Neuronal stem cell (in vitro differentiated cells): ENCODE measurements around the gene ULK4.
"Not testable (repeated sequence)": the region's sequence is repeated elsewhere in the genome, so short reads cannot be mapped to it uniquely, and the experiment has no call there.

Experiments
- DNase-seq: peaks from one replicate; pipeline ENCODE4 v3.0.0-alpha.2; 2013; ENCODE audit warnings: low spot score
- H2AFZ ChIP-seq: one replicate; pipeline ENCODE4 v1.6.1; 2013; ENCODE audit warnings: mild to moderate bottlenecking, low read length, inconsistent platforms
- H2AK5ac ChIP-seq: 2 replicates; pipeline ENCODE4 v1.6.1; 2013; ENCODE audit warnings: low read depth, mild to moderate bottlenecking, inconsistent platforms, low read length, moderate library complexity, mixed read lengths
- H2BK120ac ChIP-seq: 2 replicates; pipeline ENCODE4 v1.6.1; 2013; ENCODE audit warnings: low read depth, mild to moderate bottlenecking, inconsistent platforms, low read length, moderate library complexity, mixed read lengths
- H2BK12ac ChIP-seq: one replicate; pipeline ENCODE4 v1.6.1; 2013; ENCODE audit warnings: low read length, inconsistent platforms
- H2BK15ac ChIP-seq: 2 replicates; pipeline ENCODE4 v1.6.1; 2013; ENCODE audit warnings: mild to moderate bottlenecking, low read length, inconsistent platforms, mixed read lengths
- H2BK5ac ChIP-seq: one replicate; pipeline ENCODE4 v1.6.1; 2013; ENCODE audit warnings: inconsistent platforms, mild to moderate bottlenecking, low read length, moderate library complexity
- H3K14ac ChIP-seq: one replicate; pipeline ENCODE4 v1.6.1; 2013; ENCODE audit warnings: low read length, inconsistent platforms
- H3K18ac ChIP-seq: 2 replicates; pipeline ENCODE4 v1.6.1; 2013; ENCODE audit warnings: low read length, inconsistent platforms
- H3K23ac ChIP-seq: 2 replicates; pipeline ENCODE4 v1.6.1; 2013; ENCODE audit warnings: low read depth, mild to moderate bottlenecking, mixed read lengths, low read length, inconsistent platforms; ENCODE audit not compliant: poor library complexity
- H3K27ac ChIP-seq: replicated peaks from 3 replicates; pipeline ENCODE4 v1.5.1; 2013; ENCODE audit warnings: low read length, inconsistent platforms
- H3K27me3 ChIP-seq, 3 experiments: 2 replicates each; pipeline ENCODE4 v1.6.1; 2013; ENCODE audit warnings: low read length in 3 of 3, mild to moderate bottlenecking in 2 of 3, inconsistent platforms in 1 of 3, low read depth in 1 of 3, mixed read lengths in 1 of 3, moderate library complexity in 1 of 3; ENCODE audit not compliant: control insufficient read depth in 3 of 3, insufficient read depth in 3 of 3
- H3K36me3 ChIP-seq, 2 donors: replicated peaks in 1 of 2; 2 replicates each; pipeline ENCODE4 v1.6.1; 2013; ENCODE audit warnings: low read length in 2 of 2; ENCODE audit not compliant: control insufficient read depth in 2 of 2, insufficient read depth in 2 of 2
- H3K4ac ChIP-seq: 2 replicates; pipeline ENCODE4 v1.6.1; 2013; ENCODE audit warnings: inconsistent platforms, mild to moderate bottlenecking, low read length, moderate library complexity
- H3K4me1 ChIP-seq, 2 donors: 1 replicate in 1 of 2; 2 replicates in 1 of 2; pipeline ENCODE4 v1.6.1; 2013; ENCODE audit warnings: low read length in 2 of 2, low read depth in 1 of 2; ENCODE audit not compliant: control insufficient read depth in 2 of 2, insufficient read depth in 1 of 2
- H3K4me2 ChIP-seq: one replicate; pipeline ENCODE4 v1.6.1; 2013; ENCODE audit warnings: mild to moderate bottlenecking, low read length, inconsistent platforms; ENCODE audit not compliant: insufficient read depth, poor library complexity, severe bottlenecking
- H3K4me3 ChIP-seq, 2 donors: 2 replicates each; pipeline ENCODE4 v1.5.1; 2013; ENCODE audit warnings: low read length in 2 of 2, mild to moderate bottlenecking in 2 of 2, inconsistent platforms in 1 of 2, moderate library complexity in 1 of 2
- H3K79me1 ChIP-seq: one replicate; pipeline ENCODE4 v1.6.1; 2013; ENCODE audit warnings: low read depth, mild to moderate bottlenecking, inconsistent platforms, low read length, moderate library complexity
- H3K9ac ChIP-seq: one replicate; pipeline ENCODE4 v1.6.1; 2013; ENCODE audit warnings: mild to moderate bottlenecking, low read depth, low read length, inconsistent platforms; ENCODE audit not compliant: poor library complexity
- H3K9me3 ChIP-seq, 2 donors: replicated peaks in 1 of 2; 2 replicates each; pipeline versions ENCODE3 to v1.6.1; 2013; ENCODE audit warnings: low read length in 2 of 2, mild to moderate bottlenecking in 2 of 2, inconsistent platforms in 1 of 2, low read depth in 1 of 2, mixed read lengths in 1 of 2, moderate library complexity in 1 of 2; ENCODE audit not compliant: control insufficient read depth in 2 of 2, insufficient read depth in 1 of 2
- H4K8ac ChIP-seq: one replicate; pipeline ENCODE4 v1.6.1; 2013; ENCODE audit warnings: low read depth, mild to moderate bottlenecking, inconsistent platforms, low read length, moderate library complexity
- H4K91ac ChIP-seq: one replicate; pipeline ENCODE4 v1.6.1; 2013; ENCODE audit warnings: low read length, low read depth, mild to moderate bottlenecking, inconsistent platforms; ENCODE audit not compliant: poor library complexity
- WGBS, 2 donors: extraction: QIAGEN DNeasy Blood & Tissue Kit; methylation state at CpG; one replicate each; pipeline ENCODE4 v1.1.7; 2013; ENCODE audit warnings: missing lambda C conversion rate in 2 of 2, mixed read lengths in 1 of 2; ENCODE audit not compliant: insufficient read length in 2 of 2, insufficient replicate concordance in 1 of 2; ENCODE audit errors: extremely low coverage in 2 of 2; 5-methylcytosine and 5-hydroxymethylcytosine counted together

ULK4 gene

DNA sequence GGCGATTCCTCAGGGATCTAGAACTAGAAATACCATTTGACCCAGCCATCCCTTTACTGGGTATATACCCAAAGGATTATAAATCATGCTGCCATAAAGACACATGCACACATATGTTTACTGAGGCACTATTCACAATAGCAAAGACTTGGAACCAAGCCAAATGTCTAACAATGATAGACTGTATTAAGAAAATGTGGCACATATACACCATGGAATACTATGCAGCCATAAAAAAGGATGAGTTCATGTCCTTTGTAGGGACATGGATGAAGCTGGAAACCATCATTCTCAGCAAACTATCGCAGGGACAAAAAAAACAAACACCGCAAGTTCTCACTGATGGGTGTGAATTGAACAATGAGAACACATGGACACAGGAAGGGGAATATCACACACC is 515.6 kb downstream of the ULK4 start:
- not testable (repeated sequence) for H3K4me1 ChIP-seq, DNase-seq

DNA sequence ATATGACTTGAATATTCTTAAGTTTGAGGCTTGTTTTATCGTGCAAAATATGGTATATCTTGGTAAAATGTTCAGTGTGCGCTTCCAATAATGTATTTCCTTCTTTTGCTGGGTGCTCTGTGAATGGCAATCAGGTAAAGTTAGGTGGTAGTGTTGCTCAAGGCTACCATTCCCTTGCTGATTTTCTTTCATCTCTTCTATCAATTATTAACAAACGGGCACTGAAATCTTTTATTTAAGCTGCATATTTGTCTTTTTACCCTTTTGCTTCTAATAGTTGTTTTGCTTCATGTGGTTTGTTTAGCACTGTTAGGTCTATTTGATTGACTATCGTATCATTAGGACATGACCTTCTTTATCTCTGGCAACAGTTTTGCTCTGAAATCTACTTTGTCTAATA is 520.3 kb downstream of the ULK4 start:
- WGBS, 2 donors: no CpG with 5 or more reads among the region's 4 CpGs
- Histone ChIP-seq H2BK15ac (no peak overlapping the region), H3K4me3 (no peak overlapping the region), H3K9ac (no peak overlapping the region), H3K36me3 (no peaks in the 10 kb centered on the region), H3K27ac (no peak overlapping the region), H2BK5ac (no peak overlapping the region), H3K4ac (no peak overlapping the region), H3K27me3 (no peaks in the 10 kb centered on the region), H3K23ac (no peak overlapping the region), H4K91ac (no peak overlapping the region), H2AFZ (no peak overlapping the region), H3K9me3 (peaks cover 0 to 5% of the 10 kb centered on the region in 2 donors), H2BK120ac (no peak overlapping the region), H4K8ac (no peak overlapping the region), H2AK5ac (no peak overlapping the region), H3K79me1 (no peaks in the 10 kb centered on the region), H3K14ac (no peak overlapping the region), H2BK12ac (no peak overlapping the region), H3K4me1 (no peaks in the 10 kb centered on the region), H3K18ac (no peak overlapping the region), H3K4me2 (no peak overlapping the region)
- DNase-seq: no peak

More for the DNA sequence above, 515.6 kb downstream of the ULK4 start:
- not testable (repeated sequence) for H3K18ac ChIP-seq, H3K4me2 ChIP-seq, H2AK5ac ChIP-seq, H3K9ac ChIP-seq, H3K27ac ChIP-seq, H2BK12ac ChIP-seq, H2BK120ac ChIP-seq, H4K91ac ChIP-seq, H3K4ac ChIP-seq, H4K8ac ChIP-seq, H3K23ac ChIP-seq, H3K27me3 ChIP-seq, H2BK15ac ChIP-seq, H3K14ac ChIP-seq, H3K9me3 ChIP-seq, H3K4me3 ChIP-seq, H2AFZ ChIP-seq, H2BK5ac ChIP-seq, H3K36me3 ChIP-seq, H3K79me1 ChIP-seq
- WGBS, 2 donors: no CpG with 5 or more reads among the region's 3 CpGs

- no peak overlapping the region for H3K23ac ChIP-seq
- H3K36me3 ChIP-seq: no peaks in the 10 kb centered on the region
- no peak overlapping the region for H2BK12ac ChIP-seq
- H3K9ac ChIP-seq: no peak overlapping the region
- H3K18ac ChIP-seq: no peak overlapping the region
- DNase-seq: no peak
- H3K9me3 ChIP-seq: peaks cover 0 to 5% of the 10 kb centered on the region in 2 donors
- no peak overlapping the region for H2BK120ac ChIP-seq
- H3K79me1 ChIP-seq: no peaks in the 10 kb centered on the region
- no peak overlapping the region for H3K14ac ChIP-seq
- no peak overlapping the region for H2BK5ac ChIP-seq
- H4K8ac ChIP-seq: no peak overlapping the region
- no CpG with 5 or more reads among the region's 2 CpGs for WGBS, 2 donors
- no peak overlapping the region for H3K4me3 ChIP-seq
- no peak overlapping the region for H3K27ac ChIP-seq
- H4K91ac ChIP-seq: no peak overlapping the region
- H3K27me3 ChIP-seq: no peaks in the 10 kb centered on the region
- no peak overlapping the region for H3K4me2 ChIP-seq
- H2AFZ ChIP-seq: no peak overlapping the region
- H2BK15ac ChIP-seq: no peak overlapping the region
- no peaks in the 10 kb centered on the region for H3K4me1 ChIP-seq
- H2AK5ac ChIP-seq: no peak overlapping the region
- H3K4ac ChIP-seq: no peak overlapping the region
These were observed 520.8 kb downstream of the ULK4 start for GRCh38 chr3:41441139-41441538.

DNA sequence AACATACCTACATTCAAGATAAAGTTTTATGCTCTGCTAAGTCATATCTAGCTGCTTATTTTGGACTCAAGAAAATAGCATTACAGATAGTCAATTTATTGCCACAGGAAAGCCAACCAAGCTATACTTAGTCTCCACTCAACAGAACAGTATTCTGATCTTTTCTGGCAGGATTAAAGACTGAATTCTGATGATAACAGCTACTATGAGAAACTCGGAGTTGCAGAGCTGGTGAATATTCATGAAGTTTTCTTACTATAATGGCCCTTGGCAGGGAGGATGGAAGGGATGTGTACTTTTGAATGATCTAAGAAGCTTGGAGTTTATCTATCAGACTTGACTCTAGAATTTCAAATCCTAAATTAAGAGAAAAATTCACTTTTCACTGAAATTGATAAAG is 524.9 kb downstream of the ULK4 start:
- Histone ChIP-seq H4K91ac (no peak overlapping the region), H4K8ac (no peak overlapping the region), H3K4me1 (no peaks in the 10 kb centered on the region), H3K4me3 (no peak overlapping the region), H2BK5ac (no peak overlapping the region), H3K36me3 (no peaks in the 10 kb centered on the region), H3K9me3 (peaks cover 0 to 5% of the 10 kb centered on the region in 2 donors), H2AK5ac (no peak overlapping the region), H3K79me1 (no peaks in the 10 kb centered on the region), H2AFZ (no peak overlapping the region), H2BK12ac (no peak overlapping the region), H3K9ac (no peak overlapping the region), H3K18ac (no peak overlapping the region), H3K4me2 (no peak overlapping the region), H3K23ac (no peak overlapping the region), H3K14ac (no peak overlapping the region), H2BK15ac (no peak overlapping the region), H3K27me3 (no peaks in the 10 kb centered on the region), H3K4ac (no peak overlapping the region), H3K27ac (no peak overlapping the region), H2BK120ac (no peak overlapping the region)
- WGBS, 2 donors: no CpG with 5 or more reads among the region's 1 CpG
- no peak for DNase-seq
